HepG2 (cell line): ENCODE measurements around the gene SOX13. TPM values are rescaled to one million over a fixed set of nuclear protein-coding genes. Genes with fewer than 3 reads are reported as not detected.

Experiments used
- ATAC-seq: fragments of 200-7000 bp; cut with Tn5 transposase; 3 replicates; pipeline ENCODE4 v1.9.1; 2020; ENCODE audit warnings: mild to moderate bottlenecking, moderate library complexity
- BruUV-seq: library from RNA; stranded (reverse); fragments of 400-500 nt; replicated peaks from 2 replicates; lab custom pipeline; 2021; lab: Mats Ljungman, UMichigan
- CTCF ChIA-PET: fragments of 300-600 bp; formaldehyde crosslinking; extraction: SDS; loops from one replicate; lab custom pipeline; 2021; ENCODE audit warnings: low total read pairs, inconsistent platforms, low intra/inter-chr PET ratio; lab: Yijun Ruan, JAX
- POLR2A ChIA-PET: fragments of 350-600 bp; sonication (Branson Sonifier 250); formaldehyde crosslinking; loops from one replicate; lab custom pipeline; 2020; ENCODE audit warnings: antibody characterized with exemption, inconsistent platforms; lab: Yijun Ruan, JAX
- DNase-seq: peaks from one replicate; pipeline ENCODE4 v3.0.0-alpha.2; 2015; ENCODE audit warnings: low spot score
- FAIRE-seq: peaks from 3 replicates; lab custom pipeline; 2011; peaks lifted over from hg19 to GRCh38; lab: Jason Lieb, UNC
- H2AFZ ChIP-seq: one replicate; pipeline ENCODE4 v1.6.1; 2011; ENCODE audit warnings: low read length, inconsistent platforms
- H3K27ac ChIP-seq: fragments of 300-600 bp; 3 replicates; pipeline ENCODE4 v1.8.0; 2011; ENCODE audit warnings: mixed run types, mild to moderate bottlenecking, mixed read lengths, low read length, inconsistent platforms; ENCODE audit not compliant: insufficient read depth; ENCODE audit errors: extremely low read length
- H3K27me3 ChIP-seq, 2 experiments: fragments of 200-600 bp in 1 of 2; 2 replicates in 1 of 2; 3 replicates in 1 of 2; pipeline versions ENCODE4 v1.6.0 to v1.8.0; 2011; ENCODE audit warnings: low read length in 2 of 2, mild to moderate bottlenecking in 2 of 2, moderate library complexity in 2 of 2, inconsistent platforms in 1 of 2; ENCODE audit not compliant: insufficient read depth in 2 of 2, control insufficient read depth in 1 of 2
- H3K36me3 ChIP-seq, 2 experiments: fragments of 200-600 bp in 1 of 2; replicated peaks in 1 of 2; 2 replicates in 1 of 2; 3 replicates in 1 of 2; pipeline versions ENCODE4 v1.5.1 to v1.8.0; 2011; ENCODE audit warnings: low read length in 2 of 2, inconsistent platforms in 1 of 2; ENCODE audit not compliant: insufficient read depth in 2 of 2, control insufficient read depth in 1 of 2
- H3K4me1 ChIP-seq: 2 replicates; pipeline ENCODE4 v1.5.1; 2012; ENCODE audit warnings: low read length, inconsistent platforms; ENCODE audit not compliant: insufficient read depth
- H3K4me2 ChIP-seq: 2 replicates; pipeline ENCODE4 v1.6.0; 2011; ENCODE audit warnings: low read depth, low read length, inconsistent platforms
- H3K4me3 ChIP-seq, 3 experiments: fragments of 200-600 bp in 1 of 3; sonication (generic), shearing (Covaris generic) in 1 of 3; replicated peaks in 1 of 3; 2 replicates each; pipeline ENCODE4 v1.5.1; 2011 to 2016; ENCODE audit warnings: low read length in 3 of 3, inconsistent platforms in 2 of 3, low read depth in 2 of 3, mild to moderate bottlenecking in 2 of 3, control low read depth in 1 of 3, mixed read lengths in 1 of 3; ENCODE audit not compliant: insufficient read depth in 1 of 3
- H3K79me2 ChIP-seq: one replicate; pipeline ENCODE4 v1.6.1; 2011; ENCODE audit warnings: low read length, inconsistent platforms; ENCODE audit not compliant: insufficient read depth
- H3K9ac ChIP-seq: 2 replicates; pipeline ENCODE4 v1.6.0; 2011; ENCODE audit warnings: mild to moderate bottlenecking, low read depth, low read length, inconsistent platforms; ENCODE audit not compliant: insufficient read depth
- H3K9me3 ChIP-seq: 2 replicates; pipeline ENCODE4 v1.5.1; 2012; ENCODE audit warnings: mild to moderate bottlenecking, low read length
- H4K20me1 ChIP-seq: 2 replicates; pipeline ENCODE4 v1.6.0; 2011; ENCODE audit warnings: inconsistent platforms, mild to moderate bottlenecking, low read length, moderate library complexity; ENCODE audit not compliant: insufficient read depth
- ETV5 ChIP-seq: IDR thresholded peaks from 2 replicates; pipeline ENCODE4 v1.6.1; 2018; ENCODE audit warnings: missing biosample characterization, missing genetic modification reagents, inconsistent platforms, borderline replicate concordance
- GMEB1 ChIP-seq: sonication (generic); formaldehyde crosslinking; IDR thresholded peaks from 2 replicates; pipeline ENCODE4 v1.5.1; 2020; ENCODE audit warnings: missing genetic modification reagents, mild to moderate bottlenecking, borderline replicate concordance
- MLLT10 ChIP-seq: sonication (generic); formaldehyde crosslinking; IDR thresholded peaks from 2 replicates; pipeline ENCODE4 v1.4.0; 2020; ENCODE audit warnings: missing genetic modification reagents
- NRL ChIP-seq: sonication (generic); formaldehyde crosslinking; IDR thresholded peaks from 2 replicates; pipeline ENCODE4 v1.5.0; 2020; ENCODE audit warnings: missing genetic modification reagents, mild to moderate bottlenecking, moderate library complexity, borderline replicate concordance
- PPARG ChIP-seq: conservative IDR thresholded peaks from 2 replicates; pipeline ENCODE4 v1.6.1; 2016; ENCODE audit warnings: missing biosample characterization, missing genetic modification reagents
- STAT6 ChIP-seq: sonication (generic); formaldehyde crosslinking; IDR thresholded peaks from 2 replicates; pipeline ENCODE4 v1.4.0; 2020; ENCODE audit warnings: missing genetic modification reagents, mild to moderate bottlenecking, borderline replicate concordance
- SYNCRIP ChIP-seq: fragments of 200-400 bp; formaldehyde crosslinking; IDR thresholded peaks from 2 replicates; pipeline ENCODE4 v1.6.1; 2018; ENCODE audit warnings: mild to moderate bottlenecking, low read depth, low read length; ENCODE audit not compliant: insufficient read depth
- TCF12 ChIP-seq, 2 experiments: fragments of 450-650 bp in 1 of 2; sonication (generic) in 1 of 2; formaldehyde crosslinking in 1 of 2; IDR thresholded peaks; 2 replicates each; pipeline versions ENCODE4 v1.6.1 to v1.8.0; 2017 to 2022; ENCODE audit warnings: antibody characterized with exemption in 1 of 2, mild to moderate bottlenecking in 1 of 2, missing genetic modification reagents in 1 of 2, moderate library complexity in 1 of 2
- ZNF292 ChIP-seq: sonication (generic); formaldehyde crosslinking; IDR thresholded peaks from 2 replicates; pipeline ENCODE4 v1.8.1; 2022; ENCODE audit warnings: mild to moderate bottlenecking, low read depth, missing genetic modification reagents, borderline replicate concordance
- ZNF350 ChIP-seq: sonication (generic); formaldehyde crosslinking; IDR thresholded peaks from 2 replicates; pipeline ENCODE4 v1.4.0; 2020; ENCODE audit warnings: mild to moderate bottlenecking, low read depth, missing genetic modification reagents, borderline replicate concordance
- ZNF431 ChIP-seq: sonication (generic); formaldehyde crosslinking; IDR thresholded peaks from 2 replicates; pipeline ENCODE4 v1.9.0; 2022; ENCODE audit warnings: missing genetic modification reagents, low read depth, mild to moderate bottlenecking, borderline replicate concordance
- ZNF446 ChIP-seq: sonication (generic); formaldehyde crosslinking; IDR thresholded peaks from 2 replicates; pipeline ENCODE4 v1.5.0; 2020; ENCODE audit warnings: mild to moderate bottlenecking, missing genetic modification reagents
- ZNF460 ChIP-seq: sonication (generic); formaldehyde crosslinking; IDR thresholded peaks from 2 replicates; pipeline ENCODE4 v1.5.1; 2020; ENCODE audit warnings: missing genetic modification reagents, mild to moderate bottlenecking, borderline replicate concordance
- ZNF678 ChIP-seq: sonication (generic); formaldehyde crosslinking; IDR thresholded peaks from 2 replicates; pipeline ENCODE4 v1.4.0; 2020; ENCODE audit warnings: mild to moderate bottlenecking, missing genetic modification reagents
- WGBS: methylation state at CpG from one replicate; pipeline ENCODE4 v1.1.6; 2017; ENCODE audit warnings: low lambda C conversion rate; 5-methylcytosine and 5-hydroxymethylcytosine counted together
- in situ Hi-C: cut with HindIII; loops from 2 replicates; pipeline ENCODE4 v1.10.0; 2017; ENCODE audit warnings: low pct_unique_long_range_greater_than_20kb; ENCODE audit not compliant: extremely low pct_ligation_motif_present
- intact Hi-C: fragments of 100-400 bp; cut with micrococcal nuclease; formaldehyde crosslinking; loops from one replicate; pipeline ENCODE4 v1.10.0; 2022; ENCODE audit not compliant: unreplicated experiment
- polyA plus RNA-seq, 8 experiments: library from polyadenylated mRNA; depleted of rRNA in 3 of 8; stranded (reverse) in 7 of 8; unstranded in 1 of 8; fragments of >200 nt; fragmentation: Illumina TruSeq in 4 of 8; extraction: Trizol in 4 of 8; gene quantifications; 2 replicates each; pipeline versions ENCODE4 v1.2.1 to v1.2.3, GENCODE V29; 2011 to 2016; ENCODE audit warnings: low read depth in 4 of 8, missing spikeins in 1 of 8, mixed read lengths in 1 of 8; ENCODE audit not compliant: insufficient read depth in 1 of 8
- total RNA-seq, 5 experiments: library from RNA; depleted of rRNA; stranded (reverse); fragments of >200 nt; fragmentation: Illumina TruSeq; extraction: Trizol; gene quantifications; 2 replicates each; pipeline ENCODE4 v1.2.3, GENCODE V29; 2016; ENCODE audit warnings: low read depth in 1 of 5

Gene SOX13
- total and polyA plus RNA-seq, 2 of the 13 experiments (the other 11 are each of a cell fraction or from before 2014, with no cell fraction given): 13.3 to 15.8 TPM

DNA sequence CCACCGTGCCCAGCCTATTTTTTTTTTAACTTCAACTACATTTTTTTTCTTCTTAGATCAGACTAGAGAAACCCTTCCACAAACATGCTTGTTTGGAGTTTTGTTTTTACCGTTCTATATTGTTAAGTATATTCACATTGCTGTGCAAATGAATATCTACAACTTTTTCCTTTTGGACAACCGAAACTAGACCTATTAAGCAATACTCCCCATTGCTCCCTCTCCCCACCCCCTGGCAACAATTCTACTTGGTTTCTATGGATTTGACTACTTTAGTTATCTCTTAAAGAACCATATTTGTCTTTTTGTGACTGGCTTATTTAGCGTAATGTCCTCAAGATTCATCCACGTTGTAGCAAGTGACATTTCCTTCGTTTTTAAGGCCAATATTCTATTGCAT, 59.8 kb downstream of the SOX13 start:
- intact Hi-C loops: no loop called here
- H3K36me3 ChIP-seq: peaks cover 0 to 4% of the 10 kb centered on the region in 2 experiments; a peak in 3 of 5 replicates
- H2AFZ ChIP-seq: no peak overlapping the region
- in situ Hi-C loops: no loop called here
- TF ChIP-seq STAT6 (CRISPR knock-in tag) (no peak), GMEB1 (CRISPR knock-in tag) (no peak), ETV5 (CRISPR knock-in tag) (no peak), ZNF678 (CRISPR knock-in tag) (no peak), NRL (CRISPR knock-in tag) (no peak), ZNF446 (CRISPR knock-in tag) (no peak), PPARG (CRISPR knock-in tag) (no peak), ZNF431 (CRISPR knock-in tag) (no peak), SYNCRIP (no peak), ZNF460 (no peak), MLLT10 (CRISPR knock-in tag) (no peak), TCF12 (IDR thresholded peaks at IDR 0.05) (no peak), TCF12 (CRISPR knock-in tag; IDR thresholded peaks at IDR 0.05) (no peak), ZNF350 (CRISPR knock-in tag) (no peak), ZNF292 (CRISPR knock-in tag) (no peak)
- H3K9me3 ChIP-seq: no peaks in the 10 kb centered on the region
- no TSS peak for BruUV-seq
- no peak for DNase-seq
- peaks cover 28% of the 10 kb centered on the region for H3K4me1 ChIP-seq
- H3K4me3 ChIP-seq: no peak overlapping the region
- 88% methylated on average over 6 of the region's 6 CpGs for WGBS
- no peak for FAIRE-seq
- no peak for ATAC-seq
- no peak overlapping the region for H3K4me2 ChIP-seq
- no peaks in the 10 kb centered on the region for H3K27me3 ChIP-seq
- H3K9ac ChIP-seq: no peak overlapping the region
- H4K20me1 ChIP-seq: no peaks in the 10 kb centered on the region
- POLR2A ChIA-PET: no interaction called here
- CTCF ChIA-PET: no interaction called here
- no peaks in the 10 kb centered on the region for H3K79me2 ChIP-seq
- H3K27ac ChIP-seq: no peak overlapping the region
